Right kidney (tissue), 1 donor: ENCODE results near the gene GFPT1.

Experiments used
- DNase-seq: peaks from one replicate; pipeline ENCODE4 v3.0.0-alpha.2; 2016

GFPT1 gene

DNA sequence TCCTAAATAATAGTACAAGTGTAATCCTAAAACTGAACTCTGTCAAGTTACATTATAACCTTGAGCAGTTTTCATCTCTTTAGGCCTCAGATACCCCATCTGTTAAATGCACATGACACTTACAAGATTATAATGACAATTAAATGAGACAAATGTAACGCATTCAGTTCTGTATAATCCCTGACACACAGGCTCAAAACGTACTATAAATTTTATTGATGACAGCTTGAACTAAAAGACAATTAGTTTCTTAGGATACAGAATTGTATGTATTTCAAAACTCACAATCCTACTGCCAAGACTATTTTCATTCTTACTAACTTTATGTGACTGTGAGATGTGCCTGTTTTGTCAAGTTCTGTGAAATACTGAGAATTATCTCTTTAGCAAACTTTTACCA lies 56.2 kb downstream of the GFPT1 start:
- no peak for DNase-seq

- no peak for DNase-seq
Observed at GRCh38 chr2:69322631-69323030, 64.4 kb downstream of the GFPT1 start.

GRCh38 chr2:69316550-69316949 lies 70.5 kb downstream of the GFPT1 start:
- DNase-seq, result no peak

DNA sequence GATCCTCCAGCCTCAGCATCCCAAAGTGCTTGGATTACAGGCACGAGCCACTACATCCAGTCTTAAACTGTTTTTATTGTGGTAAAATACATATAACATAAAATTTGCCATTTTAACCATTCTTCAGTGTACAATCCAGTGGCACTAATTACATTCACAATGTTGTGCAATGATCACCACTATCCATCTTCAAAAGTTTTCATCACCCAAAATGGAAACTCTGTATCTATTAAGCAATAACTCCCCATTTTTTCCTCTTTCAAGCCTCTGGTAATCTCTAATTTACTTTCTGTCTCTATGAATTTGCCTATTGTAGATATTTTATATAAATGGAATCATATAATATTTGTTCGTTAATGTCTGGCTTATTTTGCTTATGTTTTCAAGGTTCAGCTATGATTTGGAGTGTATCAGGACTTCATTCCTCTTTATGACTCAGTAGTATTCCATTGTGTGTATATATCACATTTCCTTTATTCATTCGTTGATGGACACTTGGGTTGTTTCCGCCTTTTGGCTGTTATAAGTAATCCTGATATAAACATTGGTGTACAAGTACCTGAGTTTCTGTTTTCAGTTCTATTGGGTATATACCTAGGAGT lies 71.8 kb downstream of the GFPT1 start:
- no peak for DNase-seq

DNA sequence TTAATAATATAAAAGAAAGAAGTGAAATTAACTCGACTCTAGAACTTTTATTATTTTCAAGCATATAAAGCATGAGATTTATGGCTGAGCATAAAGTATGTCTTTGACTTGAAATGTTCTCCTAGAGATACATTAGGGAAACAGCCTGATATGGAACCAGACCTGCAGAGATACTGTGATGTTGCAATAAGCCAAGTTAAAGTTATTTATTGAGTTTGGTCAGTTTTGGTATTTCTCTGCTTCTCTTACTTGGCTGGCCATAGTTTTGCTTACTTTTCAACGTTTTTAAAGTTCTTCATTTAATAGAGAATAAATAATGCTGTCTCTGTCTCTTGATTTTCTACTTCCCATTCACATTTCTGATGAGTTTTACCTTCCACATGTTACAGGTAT lies 76.0 kb downstream of the GFPT1 start:
- DNase-seq, result no peak

GRCh38 chr2:69310111-69311023 lies 76.7 kb downstream of the GFPT1 start:
- DNase-seq, result no peak

GRCh38 chr2:69309351-69310110 lies 77.5 kb downstream of the GFPT1 start:
- no peak for DNase-seq

DNA sequence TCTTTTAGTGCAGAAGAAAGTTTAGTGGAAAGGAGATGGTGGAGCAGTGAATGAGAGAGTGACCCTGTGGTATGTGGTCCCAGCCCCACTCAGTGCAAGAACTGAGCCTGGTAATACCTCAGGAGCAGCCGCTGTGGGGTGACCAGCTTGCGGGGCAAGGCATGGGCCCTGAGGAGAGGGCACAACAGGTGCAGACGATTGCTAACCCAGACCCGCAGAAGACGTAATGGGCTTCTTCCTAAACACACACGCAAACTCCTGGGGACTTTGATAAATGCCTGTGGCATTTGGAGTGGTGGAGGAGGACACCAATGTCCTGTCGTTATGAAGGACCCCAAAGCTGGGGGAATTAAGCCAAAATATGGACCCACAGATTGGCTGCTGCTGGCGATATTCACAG lies 78.7 kb downstream of the GFPT1 start:
- DNase-seq, result no peak

DNA sequence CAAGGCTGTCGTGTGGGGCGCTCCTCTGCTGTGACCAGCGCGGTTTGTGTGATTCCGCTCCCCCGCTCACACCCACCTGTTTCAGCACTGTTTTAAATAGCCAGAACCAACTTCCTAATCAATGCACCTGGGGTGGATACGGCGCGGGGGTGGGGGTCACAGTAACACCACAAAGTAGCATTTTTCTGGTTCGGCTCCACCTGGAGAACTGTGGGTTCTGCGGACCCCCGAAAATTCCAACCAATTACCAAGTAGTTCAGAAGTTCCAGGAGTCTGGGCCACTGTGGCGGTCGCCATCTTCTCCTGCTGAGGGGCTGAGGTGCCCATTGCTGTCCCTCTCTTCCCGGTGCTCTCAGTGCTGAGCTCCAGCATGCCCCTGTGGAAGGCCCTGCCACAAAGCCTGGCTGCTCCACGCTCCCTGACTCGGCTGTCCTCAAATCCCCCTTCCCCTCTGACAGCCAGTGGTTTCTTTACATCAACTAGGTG lies 79.4 kb downstream of the GFPT1 start:
- no peak for DNase-seq

DNA sequence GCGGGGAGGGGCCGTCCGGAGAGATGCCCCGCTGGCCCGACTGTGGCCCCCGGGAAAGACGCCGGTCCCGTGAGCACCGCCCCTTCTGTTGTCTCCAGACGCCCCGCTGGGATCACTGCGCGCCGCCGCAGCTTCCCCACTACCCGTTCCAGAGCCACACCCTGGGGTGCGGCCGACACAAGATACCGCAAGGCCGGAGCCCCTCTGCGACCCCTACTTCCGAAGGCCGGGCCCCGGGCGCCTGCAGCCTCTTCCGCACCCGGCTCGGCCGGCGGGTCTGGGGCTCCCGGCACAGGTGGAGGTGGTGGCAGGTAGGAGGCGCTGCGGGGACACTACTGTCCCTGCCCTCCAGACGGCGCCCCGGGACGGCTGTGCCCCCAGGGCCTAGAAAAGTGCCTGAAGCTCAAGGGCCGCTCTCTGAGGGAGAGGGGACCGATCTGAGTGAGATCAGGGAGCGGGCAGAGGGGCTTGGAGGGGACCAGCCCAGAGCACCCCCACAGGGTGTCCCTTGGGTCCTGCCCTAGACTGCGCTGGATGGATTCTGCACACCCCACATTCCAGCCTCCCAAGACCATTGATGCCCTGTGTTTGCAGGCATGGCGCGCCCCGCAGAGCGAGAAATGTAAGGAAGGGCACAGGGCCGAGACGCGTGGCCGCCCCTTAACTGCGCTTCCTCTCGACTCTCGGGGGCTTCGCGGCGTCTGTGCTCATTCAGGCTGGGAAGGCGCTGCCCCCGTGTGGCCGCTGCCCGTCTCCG lies 80.0 kb downstream of the GFPT1 start:
- DNase-seq, result peak; percentile 76

- DNase-seq, result peak; percentile 62
Observed at GRCh38 chr2:69306393-69306821, 80.6 kb downstream of the GFPT1 start.

GRCh38 chr2:69305712-69306392 lies 81.2 kb downstream of the GFPT1 start:
- no peak for DNase-seq

GRCh38 chr2:69305166-69305565 lies 81.9 kb downstream of the GFPT1 start:
- DNase-seq, result no peak

DNA sequence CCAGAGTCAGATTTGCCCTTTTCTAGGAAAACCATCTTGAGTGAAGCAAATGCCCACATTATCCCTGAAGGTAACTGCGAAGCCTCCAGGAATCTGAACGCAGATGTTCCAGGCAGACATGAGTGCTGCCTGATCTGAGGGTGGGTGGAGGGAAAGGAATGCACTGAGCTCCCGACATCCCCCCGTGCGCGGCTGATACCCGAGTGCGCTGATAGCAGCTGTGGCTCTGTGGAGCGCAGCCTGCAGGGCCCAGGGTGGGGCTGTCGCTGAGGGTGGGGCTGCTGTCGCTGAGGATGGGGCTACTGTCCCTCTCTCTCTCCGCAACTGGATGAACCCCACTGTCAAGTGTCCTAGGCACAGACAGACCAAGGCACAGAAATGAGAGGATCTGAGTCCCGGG lies 82.4 kb downstream of the GFPT1 start:
- DNase-seq, result no peak

DNA sequence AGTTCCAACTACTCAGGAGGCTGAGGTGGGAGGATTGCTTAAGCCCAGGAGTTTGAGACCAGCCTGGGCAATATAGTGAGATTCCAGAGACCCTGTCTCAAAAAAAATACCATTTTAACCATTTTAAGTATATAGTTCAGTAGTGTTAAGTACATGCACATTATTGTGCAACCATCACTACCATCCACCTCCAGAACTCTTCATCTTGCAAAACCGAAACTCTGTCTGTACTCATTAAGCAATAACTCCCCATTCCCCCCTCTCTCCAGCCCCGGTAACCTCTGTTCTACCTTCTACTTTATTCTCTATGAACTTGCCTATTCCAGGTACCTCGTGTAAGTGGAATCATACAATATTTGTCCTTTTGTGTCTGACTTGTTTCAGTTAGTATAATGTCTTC lies 86.4 kb downstream of the GFPT1 start:
- DNase-seq, result no peak

DNA sequence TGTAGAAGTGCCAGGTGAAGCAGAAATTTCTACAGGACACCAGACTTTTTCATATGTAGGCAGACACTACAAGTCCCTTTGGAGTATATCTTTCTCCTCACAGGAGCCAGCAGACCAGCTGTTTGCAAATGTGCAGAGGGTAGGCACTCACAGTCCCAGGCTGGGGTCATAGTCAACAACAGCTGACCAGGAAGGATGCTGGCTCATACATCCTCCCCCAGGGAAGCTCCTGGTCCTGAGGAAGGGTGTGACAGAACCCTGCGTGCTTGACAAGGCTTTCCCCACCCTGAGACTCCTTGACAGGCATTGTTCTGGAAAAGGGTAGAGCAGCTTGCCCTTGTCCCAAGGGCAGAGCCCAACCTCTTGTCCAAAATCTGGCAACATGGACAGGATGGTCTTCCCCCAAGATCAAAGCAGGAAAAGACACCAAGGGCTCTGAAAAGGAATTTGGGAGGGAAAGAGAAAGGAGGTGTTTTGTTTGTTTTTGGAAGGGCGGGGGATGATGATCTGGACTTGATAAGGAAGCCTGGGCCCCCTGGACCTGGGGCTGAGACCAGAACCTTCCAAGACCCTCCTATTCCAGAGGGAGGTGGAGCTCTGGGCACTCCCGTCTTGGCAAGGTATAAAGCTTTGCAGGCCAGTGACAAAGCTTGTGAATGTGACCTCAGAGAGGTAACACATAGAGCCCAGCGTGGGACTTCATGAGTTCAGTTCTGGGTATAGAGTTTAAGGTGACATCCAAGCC lies 87.1 kb downstream of the GFPT1 start:
- no peak for DNase-seq

DNA sequence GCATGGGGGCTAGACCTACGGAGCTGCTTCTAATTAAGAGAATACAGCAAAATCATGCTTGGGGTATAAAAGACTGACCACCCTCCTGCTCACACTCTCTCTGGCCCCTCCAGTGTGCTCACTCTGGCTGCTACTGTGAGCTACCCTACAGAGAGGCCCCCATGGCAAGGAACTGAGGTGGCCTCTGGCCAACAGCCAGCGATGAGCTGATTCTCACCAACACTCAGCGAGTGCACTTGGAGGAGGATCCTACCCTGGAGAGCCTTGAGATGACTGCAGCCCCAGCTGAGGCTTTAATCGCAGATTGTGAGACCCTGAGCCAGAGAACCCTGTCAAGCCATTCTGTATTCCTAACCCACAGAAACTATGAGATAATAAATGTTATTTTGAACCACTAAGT lies 88.2 kb downstream of the GFPT1 start:
- DNase-seq, result no peak

GRCh38 chr2:69298261-69298660 lies 88.8 kb downstream of the GFPT1 start:
- DNase-seq, result no peak

- DNase-seq, result no peak
Observed at GRCh38 chr2:69297216-69297615, 89.8 kb downstream of the GFPT1 start.

GRCh38 chr2:69296421-69296820 lies 90.6 kb downstream of the GFPT1 start:
- no peak for DNase-seq

DNA sequence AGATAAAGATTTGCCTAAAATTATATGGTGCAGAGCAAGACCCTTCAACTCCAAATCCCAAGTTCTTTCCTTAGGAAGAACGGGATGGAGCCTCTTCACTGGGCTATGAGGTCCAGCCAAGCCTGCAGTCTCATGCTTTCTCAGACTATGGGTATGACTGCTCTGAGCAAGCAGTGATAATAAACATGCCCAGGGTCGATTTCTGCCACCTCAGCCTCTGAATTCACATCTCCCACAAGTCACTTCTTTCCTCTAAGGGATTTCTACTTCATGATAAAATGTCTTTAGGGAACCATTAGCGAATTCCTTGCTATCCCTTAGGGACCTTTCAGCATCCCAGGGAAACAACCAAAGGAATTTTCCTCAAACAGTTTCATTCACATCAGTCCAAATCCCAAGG lies 94.8 kb downstream of the GFPT1 start:
- no peak for DNase-seq
